ENCODE measurements around the gene ZNF44. TPM values are rescaled to one million over a fixed set of nuclear protein-coding genes. Genes with fewer than 3 reads are reported as not detected.

The ZNF44 gene
- total RNA-seq, 1 experiment from 2014 or later: 2.2 TPM

DNA sequence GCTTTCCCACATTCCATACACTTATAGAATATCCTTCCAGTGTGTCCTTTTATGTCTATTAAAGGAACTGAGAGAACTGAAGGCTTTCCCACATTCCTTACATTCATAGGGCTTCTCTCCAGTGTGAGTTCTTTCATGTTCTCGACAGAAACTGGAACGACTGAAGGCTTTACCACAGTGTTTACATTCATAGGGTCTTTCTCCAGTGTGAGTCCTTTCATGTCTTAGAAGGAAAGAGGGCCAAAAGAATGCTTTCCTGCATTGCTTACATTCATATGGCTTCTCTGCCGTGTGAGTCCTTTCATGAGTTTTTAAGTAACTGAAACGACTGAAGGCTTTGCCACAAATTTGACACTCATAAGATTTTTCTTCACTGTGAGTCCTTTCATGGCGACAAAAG, 22.3 kb downstream of the ZNF44 start:
- no peak for DNase-seq (ENCODE audit: low read depth, low spot score)
- in situ Hi-C loops (cut with HindIII; ENCODE audit: low pct_unique_long_range_greater_than_20kb, low sequenced_read_pairs): no loop called here

DNA sequence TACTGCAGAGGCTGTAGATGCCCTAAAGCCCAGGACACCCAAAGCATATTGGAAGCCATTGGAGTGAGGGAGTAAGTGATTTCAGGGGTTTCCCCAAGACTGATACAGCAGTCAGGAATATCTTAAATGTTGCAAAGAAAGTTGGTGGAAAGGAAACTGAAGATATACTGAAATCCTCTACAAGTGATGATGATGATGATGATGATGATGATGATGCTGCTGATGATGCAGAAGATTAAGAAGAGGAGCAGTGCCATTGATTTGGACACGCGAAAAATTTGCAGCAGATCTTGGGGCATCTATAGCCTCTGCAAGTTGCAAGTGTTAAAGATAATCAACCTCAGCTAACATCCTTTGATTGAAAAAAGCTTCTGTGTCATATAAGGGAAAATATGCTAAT, 23.8 kb downstream of the ZNF44 start:
- in situ Hi-C loops (cut with HindIII; ENCODE audit: low pct_unique_long_range_greater_than_20kb, low sequenced_read_pairs): no loop called here

GRCh38 chr19:12265921-12266704, 28.6 kb downstream of the ZNF44 start:
- in situ Hi-C loops (cut with HindIII; ENCODE audit: low pct_unique_long_range_greater_than_20kb, low sequenced_read_pairs): no loop called here

More for the DNA sequence above, 23.8 kb downstream of the ZNF44 start:
- DNase-seq (ENCODE audit: low read depth, low spot score): no peak

DNA sequence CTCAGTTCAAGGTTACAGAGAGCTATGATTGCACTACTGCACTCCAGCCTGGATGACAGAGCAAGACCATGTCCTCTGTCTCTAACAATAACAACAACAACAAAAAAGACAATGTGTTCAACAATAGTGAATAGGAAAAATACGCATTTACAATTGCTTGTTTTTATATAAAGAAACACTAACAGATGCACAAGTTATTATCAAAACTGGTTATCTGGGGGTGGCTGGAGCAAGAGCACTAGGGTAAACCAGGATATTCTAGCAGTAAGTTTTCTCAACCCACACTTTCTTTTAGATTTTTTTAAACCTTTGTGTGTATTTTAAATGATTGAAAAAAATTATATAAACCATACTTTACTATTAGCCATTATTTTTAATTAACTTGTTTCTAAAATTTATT, 33.1 kb downstream of the ZNF44 start:
- in situ Hi-C loops (cut with HindIII; ENCODE audit: low pct_unique_long_range_greater_than_20kb, low sequenced_read_pairs): no loop called here
- no peak for DNase-seq (ENCODE audit: low read depth, low spot score)

More at GRCh38 chr19:12265921-12266704, 28.6 kb downstream of the ZNF44 start:
- no peak for DNase-seq (ENCODE audit: low read depth, low spot score)

GRCh38 chr19:12260861-12261260, 33.8 kb downstream of the ZNF44 start:
- no peak for DNase-seq (ENCODE audit: low read depth, low spot score)
- in situ Hi-C loops (cut with HindIII; ENCODE audit: low pct_unique_long_range_greater_than_20kb, low sequenced_read_pairs): no loop called here

- in situ Hi-C loops (cut with HindIII; ENCODE audit: low pct_unique_long_range_greater_than_20kb, low sequenced_read_pairs): no loop called here
- no peak for DNase-seq (ENCODE audit: low read depth, low spot score)
Measured at GRCh38 chr19:12260236-12260635, 34.4 kb downstream of the ZNF44 start.

- DNase-seq (ENCODE audit: low read depth, low spot score): no peak
- in situ Hi-C loops (cut with HindIII; ENCODE audit: low pct_unique_long_range_greater_than_20kb, low sequenced_read_pairs): no loop called here
Measured at GRCh38 chr19:12255372-12255771, 39.3 kb downstream of the ZNF44 start.

- no peak for DNase-seq (ENCODE audit: low read depth, low spot score)
- in situ Hi-C loops (cut with HindIII; ENCODE audit: low pct_unique_long_range_greater_than_20kb, low sequenced_read_pairs): no loop called here
Measured at GRCh38 chr19:12247644-12248222, 47.0 kb downstream of the ZNF44 start.

GRCh38 chr19:12244370-12244769, 50.3 kb downstream of the ZNF44 start:
- in situ Hi-C loops (cut with HindIII; ENCODE audit: low pct_unique_long_range_greater_than_20kb, low sequenced_read_pairs): no loop called here
- no peak for DNase-seq (ENCODE audit: low read depth, low spot score)

GRCh38 chr19:12237143-12237839, 57.4 kb downstream of the ZNF44 start:
- no peak for DNase-seq (ENCODE audit: low read depth, low spot score)
- in situ Hi-C loops (cut with HindIII; ENCODE audit: low pct_unique_long_range_greater_than_20kb, low sequenced_read_pairs): no loop called here

GRCh38 chr19:12232961-12233360, 61.7 kb downstream of the ZNF44 start:
- DNase-seq (ENCODE audit: low read depth, low spot score): no peak
- in situ Hi-C loops (cut with HindIII; ENCODE audit: low pct_unique_long_range_greater_than_20kb, low sequenced_read_pairs): no loop called here

GRCh38 chr19:12230751-12231733, 63.6 kb downstream of the ZNF44 start:
- no peak for DNase-seq (ENCODE audit: low read depth, low spot score)
- in situ Hi-C loops (cut with HindIII; ENCODE audit: low pct_unique_long_range_greater_than_20kb, low sequenced_read_pairs): no loop called here

DNA sequence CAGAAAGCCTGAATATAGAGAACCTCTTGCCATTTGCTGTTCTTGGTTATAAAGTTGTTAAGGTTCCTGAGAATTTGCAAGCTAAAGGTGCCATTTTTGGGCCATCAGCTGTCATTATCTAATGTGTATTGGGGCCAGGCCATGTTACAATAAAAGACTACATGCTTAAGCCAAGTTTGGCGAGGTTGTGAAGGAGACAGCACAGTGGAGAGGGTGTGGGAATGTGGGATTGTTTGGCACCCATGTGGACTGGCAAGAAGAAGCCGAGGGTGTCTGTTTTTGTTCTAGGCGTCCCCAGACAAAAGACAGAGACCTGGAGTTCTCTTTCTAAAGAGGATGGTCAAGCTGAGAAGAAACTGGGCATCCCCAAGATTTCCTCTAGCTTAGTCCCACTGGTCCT, 64.7 kb downstream of the ZNF44 start:
- in situ Hi-C loops (cut with HindIII; ENCODE audit: low pct_unique_long_range_greater_than_20kb, low sequenced_read_pairs): no loop called here
- no peak for DNase-seq (ENCODE audit: low read depth, low spot score)

DNA sequence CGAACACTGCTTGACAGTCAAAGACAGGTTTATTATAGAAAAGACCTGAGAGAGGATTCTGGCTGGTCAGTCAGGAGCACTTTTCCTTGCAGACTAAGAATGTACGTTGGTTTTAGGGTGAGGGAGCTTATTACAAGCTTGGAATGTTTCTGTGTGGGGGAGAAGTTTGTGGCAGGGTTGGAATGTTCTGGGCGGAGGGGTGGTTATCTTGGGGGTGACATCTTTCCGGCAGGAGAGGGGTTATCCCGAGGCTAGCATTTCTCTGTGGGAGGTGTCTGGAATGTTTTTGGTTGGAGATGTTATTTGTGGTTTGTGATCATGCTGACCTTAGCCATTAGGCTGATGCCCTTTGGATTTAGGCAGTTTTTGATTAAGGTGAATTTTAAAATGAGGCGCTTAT, 70.0 kb downstream of the ZNF44 start:
- in situ Hi-C loops (cut with HindIII; ENCODE audit: low pct_unique_long_range_greater_than_20kb, low sequenced_read_pairs): no loop called here
- DNase-seq (ENCODE audit: low read depth, low spot score): no peak

GRCh38 chr19:12222980-12223630, 71.6 kb downstream of the ZNF44 start:
- in situ Hi-C loops (cut with HindIII; ENCODE audit: low pct_unique_long_range_greater_than_20kb, low sequenced_read_pairs): no loop called here
- DNase-seq (ENCODE audit: low read depth, low spot score): no peak

Data from SK-MEL-5 (cell line).